ENCODE measurements around the gene LRRC49. TPM values are rescaled to one million over a fixed set of nuclear protein-coding genes. Genes with fewer than 3 reads are reported as not detected.

The LRRC49 gene
- total RNA-seq, 1 experiment from 2014 or later = 8.3 TPM

GRCh38 chr15:70998319-70998718 is 105.7 kb downstream of the LRRC49 start:
- no peak overlapping the region for H3K4me3 Mint-ChIP-seq
- H2BK5ac ChIP-seq (ENCODE audit: insufficient read length, low read length) = no peak overlapping the region
- no peak overlapping the region for H2BK15ac ChIP-seq (ENCODE audit: low read depth, low read length)
- no peaks in the 10 kb centered on the region for H3K4me1 ChIP-seq (ENCODE audit: insufficient read depth, low read length)
- H3K14ac ChIP-seq (ENCODE audit: insufficient read depth, low read length) = no peak overlapping the region
- H3K4me1 Mint-ChIP-seq = no peaks in the 10 kb centered on the region
- H3K27ac ChIP-seq (ENCODE audit: insufficient read length, low read depth, low read length) = no peak overlapping the region
- H2BK120ac ChIP-seq (ENCODE audit: low read depth, low read length, poor library complexity, severe bottlenecking) = no peak overlapping the region
- no peak overlapping the region for H3K9ac ChIP-seq (ENCODE audit: extremely low read depth, insufficient read length, low read length)
- no peak overlapping the region for H3K23ac ChIP-seq (ENCODE audit: insufficient read length, low read depth, low read length)
- no peaks in the 10 kb centered on the region for H3K27me3 Mint-ChIP-seq (ENCODE audit: low read depth)
- no peak overlapping the region for H2BK20ac ChIP-seq (ENCODE audit: low read depth, low read length, poor library complexity, severe bottlenecking)
- H3K23me2 ChIP-seq (ENCODE audit: insufficient read length, low read depth, low read length, poor library complexity, severe bottlenecking) = no peaks in the 10 kb centered on the region
- H3K56ac ChIP-seq (ENCODE audit: insufficient read length, low read depth, low read length) = no peak overlapping the region
- peaks cover under 1% of the 10 kb centered on the region for H3K9me3 ChIP-seq (ENCODE audit: control insufficient read depth, low read depth, low read length)
- H3K4ac ChIP-seq (ENCODE audit: low read depth, low read length) = no peak overlapping the region
- H2BK12ac ChIP-seq (ENCODE audit: insufficient read length, low read depth, low read length) = no peak overlapping the region
- no peaks in the 10 kb centered on the region for H4K20me1 ChIP-seq (ENCODE audit: control insufficient read depth, insufficient read depth, insufficient read length)
- H3K27me3 ChIP-seq (ENCODE audit: insufficient read depth, low read length) = no peaks in the 10 kb centered on the region
- H3K9me3 Mint-ChIP-seq = peaks cover 13 to 21% of the 10 kb centered on the region in 2 experiments; a peak in 4 of 5 replicates
- no peaks in the 10 kb centered on the region for H3K79me1 ChIP-seq (ENCODE audit: insufficient read depth, low read depth, low read length, poor library complexity, severe bottlenecking)
- no peak overlapping the region for H4K91ac ChIP-seq (ENCODE audit: insufficient read length, low read depth, low read length)
- H3K18ac ChIP-seq (ENCODE audit: insufficient read length, low read depth, low read length) = no peak overlapping the region
- no peak overlapping the region for H2AK5ac ChIP-seq (ENCODE audit: insufficient read length, low read length)
- DNase-seq = no peak
- no peak overlapping the region for H2AFZ ChIP-seq (ENCODE audit: low read length)
- H3T11ph ChIP-seq (ENCODE audit: low read length) = no peak overlapping the region
- TF ChIP-seq CTCF (conservative IDR thresholded peaks at IDR 0.05) = no peak
- peaks cover 7 to 16% (median 12%) of the 10 kb centered on the region in 3 experiments for H3K36me3 Mint-ChIP-seq (ENCODE audit: insufficient read depth in 1 of 3, low read depth in 3 of 3)
- H4K5ac ChIP-seq (ENCODE audit: insufficient read length, low read depth, low read length) = no peak overlapping the region
- H3K4me2 ChIP-seq (ENCODE audit: insufficient read depth, insufficient read length, low read length) = no peak overlapping the region
- no peaks in the 10 kb centered on the region for H3K79me2 ChIP-seq (ENCODE audit: insufficient read depth, low read length)
- H4K8ac ChIP-seq (replicated peaks; ENCODE audit: insufficient read length, low read depth, low read length) = no peak overlapping the region
- no peak overlapping the region for H3K27ac Mint-ChIP-seq
